Measurements from ENCODE around the gene CFAP74. TPM values are rescaled to one million over a fixed set of nuclear protein-coding genes. Genes with fewer than 3 reads are reported as not detected.

The CFAP74 gene
- total RNA-seq, 1 experiment from 2014 or later, result not detected

DNA sequence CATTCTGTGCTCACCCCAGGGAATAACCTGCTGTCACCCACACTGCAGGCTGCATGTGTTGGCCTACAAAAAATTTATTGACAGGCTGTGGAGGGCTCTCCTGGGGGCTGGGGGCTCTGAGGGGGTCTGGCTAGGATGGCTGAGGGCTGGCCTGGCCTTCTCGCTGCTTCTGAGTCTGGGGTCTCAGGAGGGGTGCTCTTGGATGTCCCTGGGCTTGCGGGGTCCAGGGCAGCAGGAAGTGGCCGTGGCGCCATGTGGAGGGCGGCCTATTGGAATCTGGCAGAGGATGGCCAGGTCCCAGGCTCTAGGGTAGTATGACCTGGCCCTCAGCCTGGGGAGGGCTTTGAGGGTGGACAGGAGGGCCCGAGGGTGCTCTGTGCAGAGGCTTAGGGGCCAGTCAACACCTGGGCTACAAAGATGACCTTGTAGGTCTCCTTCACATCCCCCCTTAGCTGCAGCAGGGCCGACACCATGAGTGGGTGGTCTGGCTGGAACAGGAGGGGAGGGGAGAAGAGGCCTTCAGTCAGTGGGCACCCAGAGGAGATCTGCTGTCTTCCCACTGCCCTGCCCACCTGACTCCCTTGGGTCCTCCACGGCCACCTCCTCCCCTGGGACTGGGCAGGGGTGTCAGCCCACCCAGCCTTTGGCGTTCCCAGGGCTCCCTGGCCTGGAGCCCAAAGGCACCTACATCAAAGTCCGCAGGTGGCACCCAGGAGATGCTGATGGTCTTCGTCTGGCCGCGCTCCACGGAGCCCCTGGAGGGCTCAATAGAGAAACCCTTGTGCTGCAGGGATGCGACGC lies 81.5 kb downstream of the CFAP74 start:
- no peaks in the 10 kb centered on the region for H3K9me3 ChIP-seq (replicated peaks)

DNA sequence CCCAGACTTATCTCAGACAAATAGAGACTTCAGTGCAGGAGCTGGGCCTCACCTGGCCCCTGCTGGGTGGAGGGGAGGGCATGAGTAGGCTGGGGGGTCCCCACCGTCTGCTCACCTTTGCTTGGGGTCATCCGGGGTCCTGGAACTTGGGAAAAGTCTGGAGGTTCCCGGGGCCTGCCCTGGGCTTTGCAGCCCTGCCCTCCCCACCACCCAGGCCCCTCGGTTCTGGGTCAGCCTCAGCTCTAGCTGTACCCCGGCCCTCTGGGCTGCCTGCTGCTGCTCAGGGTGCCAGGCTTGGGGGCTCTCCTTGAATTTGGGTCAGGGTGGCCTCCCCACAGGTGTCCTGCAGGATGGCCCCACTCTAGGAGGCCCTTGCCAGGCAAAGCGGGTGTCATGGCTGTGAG lies 82.1 kb downstream of the CFAP74 start:
- no peaks in the 10 kb centered on the region; the same call in none of the 2 replicates for H3K27me3 ChIP-seq (replicated peaks)
- no peak overlapping the region for H3K4me3 ChIP-seq
- peaks cover 17% of the 10 kb centered on the region for H3K4me1 ChIP-seq (replicated peaks)
- H3K27ac ChIP-seq, result no peak overlapping the region
- DNase-seq (ENCODE audit: low read depth in 1 of 2, low spot score in 2 of 2), result no peak
- H3K36me3 ChIP-seq, result no peaks in the 10 kb centered on the region
- H3K9me3 ChIP-seq (replicated peaks), result no peaks in the 10 kb centered on the region

More for the DNA sequence above, 81.5 kb downstream of the CFAP74 start:
- Histone ChIP-seq H3K4me1 (replicated peaks) (peaks cover 17% of the 10 kb centered on the region), H3K27me3 (replicated peaks) (no peaks in the 10 kb centered on the region; the same call in none of the 2 replicates), H3K36me3 (no peaks in the 10 kb centered on the region), H3K27ac (no peak overlapping the region), H3K4me3 (no peak overlapping the region)
- DNase-seq (ENCODE audit: low read depth in 1 of 2, low spot score in 2 of 2), result no peak

DNA sequence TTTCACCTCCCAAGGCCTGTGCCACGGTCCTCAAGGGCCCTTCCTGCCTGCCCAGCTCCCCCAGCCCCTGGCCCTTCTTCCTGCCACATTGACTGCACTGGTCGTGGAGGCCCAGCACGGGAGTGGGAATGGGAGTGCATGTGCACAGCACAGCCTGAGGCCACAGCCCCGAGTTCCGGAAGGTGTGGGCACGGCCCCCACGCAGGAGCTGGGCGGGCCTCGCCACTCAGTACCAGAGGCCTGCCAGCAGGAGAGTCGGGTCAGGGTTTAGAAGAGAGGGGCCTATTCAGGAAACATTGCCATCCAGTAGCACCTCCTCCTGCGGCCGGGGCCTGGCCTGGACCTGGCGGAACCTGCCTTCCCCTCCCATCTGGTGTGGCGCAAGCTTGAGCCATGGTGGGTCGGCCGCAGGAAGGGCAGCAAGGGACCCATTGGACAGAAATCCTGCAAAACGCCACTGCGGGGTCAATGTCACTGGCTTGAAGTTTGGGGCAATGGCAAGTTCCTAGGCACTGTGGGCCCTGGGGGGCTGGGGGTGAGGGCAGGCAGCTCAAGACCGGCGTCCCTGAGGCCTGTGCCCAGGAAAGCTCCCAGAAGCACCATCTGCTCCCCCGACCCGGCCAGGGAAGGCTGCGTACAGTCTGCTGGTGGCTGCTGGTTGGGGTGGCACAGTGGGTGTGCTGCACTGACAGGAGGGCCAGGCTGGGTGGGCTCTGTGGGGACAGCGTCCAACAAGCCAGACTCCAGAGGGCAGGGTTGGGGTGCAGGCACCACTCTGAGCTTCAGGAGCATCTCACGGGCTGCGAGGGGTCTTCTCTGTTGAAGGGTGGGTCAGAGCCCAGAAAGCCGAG lies 82.8 kb downstream of the CFAP74 start:
- no peak for DNase-seq (ENCODE audit: low read depth in 1 of 2, low spot score in 2 of 2)

DNA sequence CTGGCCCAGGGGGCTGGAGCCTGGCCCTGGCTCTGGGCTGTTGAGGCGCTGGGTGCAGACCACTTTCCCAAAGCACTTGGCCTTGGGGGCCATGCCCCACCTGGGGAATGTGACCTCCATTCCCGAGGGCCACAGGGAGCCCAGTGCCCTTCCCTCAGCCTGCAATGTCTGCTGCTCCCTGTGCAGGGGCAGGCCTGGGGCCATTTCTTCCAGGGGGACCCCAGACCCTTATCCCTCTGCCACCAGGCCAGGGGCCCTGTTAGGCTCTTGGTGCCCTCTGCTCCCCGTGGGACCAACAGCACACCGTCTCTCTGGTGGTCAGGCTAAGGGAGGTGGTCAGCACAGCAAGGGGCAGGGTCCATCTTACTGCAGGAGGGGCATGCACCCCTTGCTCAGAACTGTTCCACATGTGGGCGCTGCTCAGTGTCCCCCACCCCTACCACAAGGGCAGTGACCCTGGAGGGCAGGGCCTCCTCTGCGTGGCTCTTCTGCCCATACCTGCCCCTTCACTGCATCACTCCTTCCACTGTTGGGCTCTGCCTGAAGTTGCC lies 83.5 kb downstream of the CFAP74 start:
- peaks cover 17% of the 10 kb centered on the region for H3K4me1 ChIP-seq (replicated peaks)

More for the DNA sequence above, 82.8 kb downstream of the CFAP74 start:
- Histone ChIP-seq H3K4me1 (replicated peaks) (peaks cover 17% of the 10 kb centered on the region), H3K4me3 (no peak overlapping the region), H3K36me3 (no peaks in the 10 kb centered on the region), H3K27ac (no peak overlapping the region), H3K9me3 (replicated peaks) (no peaks in the 10 kb centered on the region), H3K27me3 (replicated peaks) (no peaks in the 10 kb centered on the region; the same call in 1 of the 2 replicates)

DNA sequence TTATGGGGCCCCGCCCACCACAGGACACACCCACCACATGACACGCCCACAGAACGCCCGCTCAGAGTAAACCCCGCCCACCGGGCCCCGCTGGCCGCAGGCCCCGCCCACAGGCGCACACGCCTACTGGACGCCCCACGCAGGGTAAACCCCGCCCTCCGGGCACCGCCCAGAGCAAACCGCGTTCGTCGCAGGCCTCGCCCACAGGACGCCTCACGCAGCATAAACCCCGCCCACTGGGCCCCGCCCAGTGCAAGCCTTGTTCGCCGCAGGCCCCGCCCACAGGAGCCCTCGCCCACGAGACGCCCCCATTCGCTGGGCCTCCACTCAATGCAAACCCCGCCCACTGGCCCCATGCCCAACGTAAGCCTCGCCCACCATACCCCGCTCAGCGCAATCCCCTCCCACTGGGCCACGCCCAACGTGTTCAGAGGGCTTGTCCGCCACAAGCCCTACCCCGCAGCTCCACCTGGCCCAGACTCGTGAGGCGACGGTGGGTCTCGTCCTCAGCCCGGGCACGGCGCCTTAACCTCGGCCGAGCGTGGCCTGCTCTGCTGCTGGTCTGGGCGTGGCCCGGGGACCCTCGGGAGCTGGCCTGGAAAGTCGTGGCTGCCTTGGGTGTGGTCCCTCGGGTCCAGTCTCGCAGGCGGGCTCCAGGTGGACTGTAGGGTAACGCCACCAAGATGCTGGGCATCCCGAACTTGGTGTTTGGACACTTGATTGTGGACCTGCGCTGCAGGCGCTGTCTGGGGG lies 84.1 kb downstream of the CFAP74 start:
- DNase-seq (ENCODE audit: low read depth in 1 of 2, low spot score in 2 of 2), result peak; percentile 90 to 99
- no peaks in the 10 kb centered on the region for H3K27me3 ChIP-seq (replicated peaks)
- peaks cover 17% of the 10 kb centered on the region for H3K4me1 ChIP-seq (replicated peaks)
- H3K9me3 ChIP-seq (replicated peaks), result no peaks in the 10 kb centered on the region
- no peaks in the 10 kb centered on the region for H3K36me3 ChIP-seq
- no peak overlapping the region for H3K27ac ChIP-seq
- H3K4me3 ChIP-seq, result peak overlapping the region; percentile 40

More for the DNA sequence above, 83.5 kb downstream of the CFAP74 start:
- H3K27ac ChIP-seq, result no peak overlapping the region
- H3K9me3 ChIP-seq (replicated peaks), result no peaks in the 10 kb centered on the region
- no peaks in the 10 kb centered on the region for H3K36me3 ChIP-seq
- no peaks in the 10 kb centered on the region for H3K27me3 ChIP-seq (replicated peaks)
- H3K4me3 ChIP-seq, result no peak overlapping the region
- DNase-seq (ENCODE audit: low read depth in 1 of 2, low spot score in 2 of 2), result no peak

DNA sequence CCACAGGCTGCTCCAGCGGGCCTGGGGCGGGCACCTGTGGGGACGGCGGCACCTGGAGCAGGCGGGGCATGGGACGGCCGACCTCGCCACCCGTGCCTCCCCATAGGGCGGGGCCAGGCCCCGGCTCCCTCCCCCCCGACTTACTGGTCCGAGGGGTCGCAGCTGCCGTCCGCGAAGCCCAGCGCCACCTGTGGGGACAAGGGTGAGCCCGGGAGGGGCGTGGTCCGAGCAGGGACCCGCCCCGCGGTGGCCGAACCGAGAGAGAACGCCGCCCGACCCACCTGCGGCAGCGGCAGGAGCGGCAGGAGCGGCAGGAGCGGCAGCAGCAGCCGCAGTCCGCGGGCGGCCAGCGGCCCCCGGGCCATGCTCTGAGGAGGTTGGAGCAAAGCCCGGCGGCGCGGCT lies 84.7 kb downstream of the CFAP74 start, which contains the start of gene TMEM52:
Gene TMEM52 (minus strand): TSS at position 379 of the 403 bp plus-strand sequence. CDS start 14 bp downstream, at position 365.
- Histone ChIP-seq H3K27me3 (replicated peaks) (no peaks in the 10 kb centered on the region), H3K9me3 (replicated peaks) (no peaks in the 10 kb centered on the region)

DNA sequence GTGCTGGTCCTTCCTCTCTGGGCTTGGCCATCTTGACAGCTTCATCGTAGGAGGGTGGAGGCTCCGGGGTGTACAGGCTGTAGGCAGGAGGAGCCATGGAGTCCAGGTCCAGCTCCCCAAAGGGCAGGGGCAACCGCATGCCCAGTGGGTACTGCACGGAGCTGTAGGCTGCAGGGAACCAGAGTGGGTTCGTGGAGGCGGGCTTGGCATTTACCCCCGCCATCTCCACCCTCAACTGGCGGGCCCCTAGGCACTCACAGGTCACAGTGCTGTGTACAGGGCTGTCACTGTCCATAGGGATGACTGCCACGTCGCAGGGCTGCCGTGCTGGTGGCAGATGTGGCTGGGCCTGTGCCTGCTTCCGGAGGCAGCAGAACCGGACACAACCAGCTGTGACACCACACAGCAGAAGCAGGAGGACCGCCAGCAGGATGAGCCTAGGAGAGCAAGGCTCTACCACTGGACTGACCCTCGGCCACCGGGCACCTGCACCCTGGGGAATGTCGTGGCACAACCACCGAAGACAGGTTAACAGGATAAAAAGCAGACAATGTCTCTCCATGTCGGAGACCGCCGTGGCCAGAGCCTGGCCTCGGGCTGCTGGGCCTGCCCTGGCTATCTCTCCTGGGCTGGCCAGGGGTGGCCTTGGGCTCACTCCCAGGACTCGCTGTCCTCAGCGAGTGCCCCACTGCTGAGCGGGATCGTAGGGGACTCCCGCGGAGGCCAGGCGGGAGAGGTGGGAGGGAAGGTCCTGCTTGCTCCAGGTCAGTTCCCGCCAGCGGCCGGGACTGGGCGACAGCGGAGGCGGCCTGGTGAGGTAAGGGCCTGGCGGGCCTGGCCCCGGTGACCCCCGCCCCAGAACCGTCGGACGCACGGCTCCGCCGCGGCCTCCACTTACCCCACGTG lies 85.3 kb downstream of the CFAP74 start:
- no peaks in the 10 kb centered on the region for H3K27me3 ChIP-seq (replicated peaks)
- H3K9me3 ChIP-seq (replicated peaks), result no peaks in the 10 kb centered on the region
- H3K4me3 ChIP-seq, result peak overlapping the region; percentile 40
- H3K4me1 ChIP-seq (replicated peaks), result peaks cover 17% of the 10 kb centered on the region
- H3K36me3 ChIP-seq, result no peaks in the 10 kb centered on the region
- H3K27ac ChIP-seq, result no peak overlapping the region
- DNase-seq (ENCODE audit: low read depth in 1 of 2, low spot score in 2 of 2), result no peak

More for the DNA sequence above, 84.7 kb downstream of the CFAP74 start, which contains the start of gene TMEM52:
- no peak within 1 kb of the TSS for H3K27ac ChIP-seq
- H3K4me3 ChIP-seq, result peak within 1 kb of the TSS; percentile 40
- DNase-seq (ENCODE audit: low read depth in 1 of 2, low spot score in 2 of 2), result no peak
- peaks cover 17% of the 10 kb centered on the region for H3K4me1 ChIP-seq (replicated peaks)
- H3K36me3 ChIP-seq, result no peaks in the 10 kb centered on the region

DNA sequence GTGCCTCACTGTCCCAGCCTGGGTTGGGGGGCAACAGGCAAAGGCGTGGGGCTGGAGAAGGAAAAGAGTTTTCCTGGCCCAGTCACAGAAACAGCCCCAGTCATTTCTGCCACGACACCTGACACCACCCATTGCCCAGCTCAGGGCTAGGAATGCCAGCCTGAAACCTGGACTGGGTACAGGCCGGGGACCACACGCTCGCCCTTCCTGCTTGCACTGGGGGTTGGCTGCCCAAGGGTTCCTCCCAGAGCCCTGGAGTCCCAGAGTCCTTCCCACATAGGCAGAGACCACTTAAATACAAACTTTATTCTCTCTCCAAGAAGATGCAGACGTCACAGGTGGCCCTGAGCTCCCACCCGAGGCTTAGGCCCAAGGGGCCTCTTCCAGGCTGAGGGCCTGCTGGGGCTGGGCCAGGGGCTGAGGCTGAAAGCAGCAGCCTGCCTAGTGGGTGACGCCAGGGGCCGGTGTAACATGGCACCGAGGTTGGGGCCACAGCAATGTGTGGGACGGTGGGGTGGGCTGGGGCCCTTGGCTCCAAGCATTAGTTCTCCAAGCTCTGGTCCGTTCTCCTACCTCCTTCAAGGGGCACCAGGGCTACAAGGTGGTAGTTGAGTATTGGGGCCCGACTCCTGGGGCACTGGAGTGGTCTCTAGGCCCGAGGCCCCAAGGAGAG lies 86.1 kb downstream of the CFAP74 start:
- Histone ChIP-seq H3K4me1 (replicated peaks) (peaks cover 17% of the 10 kb centered on the region), H3K36me3 (no peaks in the 10 kb centered on the region), H3K27ac (no peak overlapping the region), H3K4me3 (no peak overlapping the region), H3K27me3 (replicated peaks) (no peaks in the 10 kb centered on the region), H3K9me3 (replicated peaks) (no peaks in the 10 kb centered on the region)
- DNase-seq (ENCODE audit: low read depth in 1 of 2, low spot score in 2 of 2), result no peak

DNA sequence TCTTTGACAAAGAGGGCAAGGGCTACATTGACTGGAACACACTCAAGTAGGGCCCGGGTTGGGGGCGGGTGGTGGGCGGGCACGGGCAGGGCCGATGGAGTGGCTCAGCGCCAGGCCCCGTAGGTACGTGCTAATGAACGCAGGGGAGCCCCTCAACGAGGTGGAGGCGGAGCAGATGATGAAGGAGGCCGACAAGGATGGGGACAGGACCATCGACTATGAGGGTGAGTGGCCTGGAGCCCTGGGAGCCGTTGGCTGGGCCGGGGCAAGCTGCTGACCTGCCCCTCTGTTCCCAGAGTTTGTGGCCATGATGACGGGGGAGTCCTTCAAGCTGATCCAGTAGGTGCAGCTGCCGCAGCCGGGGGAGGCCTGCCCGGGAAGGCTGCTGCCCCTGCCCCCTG lies 86.7 kb downstream of the CFAP74 start:
- H3K27me3 ChIP-seq (replicated peaks), result no peaks in the 10 kb centered on the region

DNA sequence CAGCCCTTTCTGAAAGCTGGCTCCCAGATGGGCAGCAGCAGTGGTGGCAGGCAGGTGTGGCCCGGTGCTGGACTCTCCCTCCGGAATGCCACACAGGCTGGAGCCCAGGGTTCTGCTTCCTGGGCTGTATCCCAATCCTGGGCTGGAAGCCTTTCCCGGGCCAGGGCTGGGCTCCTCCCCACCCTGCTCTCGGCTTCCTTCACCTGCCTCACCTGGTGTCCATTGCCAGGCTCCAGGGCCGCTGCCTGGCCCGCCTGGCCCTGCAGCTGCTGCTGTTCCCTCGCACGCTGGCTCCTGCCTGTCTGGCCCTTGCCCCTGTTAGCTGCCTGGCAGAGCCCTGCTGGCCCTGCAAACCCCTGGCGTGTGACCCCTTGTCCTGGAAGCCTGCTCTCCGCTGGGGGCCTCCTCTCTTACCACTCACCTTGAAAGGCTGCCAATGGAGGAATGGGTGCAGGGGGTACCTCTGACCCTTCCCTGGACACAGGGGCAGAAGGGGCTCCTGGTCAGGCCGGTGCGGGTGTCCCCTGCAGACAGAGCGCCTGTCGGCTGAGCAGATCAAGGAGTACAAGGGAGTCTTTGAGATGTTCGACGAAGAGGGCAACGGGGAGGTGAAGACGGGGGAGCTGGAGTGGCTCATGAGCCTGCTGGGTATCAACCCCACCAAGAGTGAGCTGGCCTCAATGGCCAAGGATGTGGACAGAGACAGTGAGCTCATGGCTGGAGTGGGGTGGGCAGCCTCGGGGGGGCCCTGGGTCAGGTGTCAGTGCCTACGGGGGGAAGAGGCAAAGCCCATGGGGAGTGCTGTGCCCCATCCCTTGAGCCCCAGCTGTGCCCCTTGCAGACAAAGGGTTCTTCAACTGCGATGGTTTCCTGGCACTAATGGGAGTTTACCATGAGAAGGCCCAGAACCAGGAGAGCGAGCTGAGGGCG lies 87.4 kb downstream of the CFAP74 start:
- Histone ChIP-seq H3K4me1 (replicated peaks) (peaks cover 17% of the 10 kb centered on the region), H3K4me3 (no peak overlapping the region), H3K9me3 (replicated peaks) (no peaks in the 10 kb centered on the region), H3K27ac (no peak overlapping the region), H3K36me3 (no peaks in the 10 kb centered on the region), H3K27me3 (replicated peaks) (no peaks in the 10 kb centered on the region)
- DNase-seq (ENCODE audit: low read depth in 1 of 2, low spot score in 2 of 2), result no peak

More for the DNA sequence above, 86.7 kb downstream of the CFAP74 start:
- no peak for DNase-seq (ENCODE audit: low read depth in 1 of 2, low spot score in 2 of 2)
- no peak overlapping the region for H3K4me3 ChIP-seq
- H3K36me3 ChIP-seq, result no peaks in the 10 kb centered on the region
- H3K27ac ChIP-seq, result no peak overlapping the region
- H3K9me3 ChIP-seq (replicated peaks), result no peaks in the 10 kb centered on the region
- peaks cover 17% of the 10 kb centered on the region for H3K4me1 ChIP-seq (replicated peaks)

DNA sequence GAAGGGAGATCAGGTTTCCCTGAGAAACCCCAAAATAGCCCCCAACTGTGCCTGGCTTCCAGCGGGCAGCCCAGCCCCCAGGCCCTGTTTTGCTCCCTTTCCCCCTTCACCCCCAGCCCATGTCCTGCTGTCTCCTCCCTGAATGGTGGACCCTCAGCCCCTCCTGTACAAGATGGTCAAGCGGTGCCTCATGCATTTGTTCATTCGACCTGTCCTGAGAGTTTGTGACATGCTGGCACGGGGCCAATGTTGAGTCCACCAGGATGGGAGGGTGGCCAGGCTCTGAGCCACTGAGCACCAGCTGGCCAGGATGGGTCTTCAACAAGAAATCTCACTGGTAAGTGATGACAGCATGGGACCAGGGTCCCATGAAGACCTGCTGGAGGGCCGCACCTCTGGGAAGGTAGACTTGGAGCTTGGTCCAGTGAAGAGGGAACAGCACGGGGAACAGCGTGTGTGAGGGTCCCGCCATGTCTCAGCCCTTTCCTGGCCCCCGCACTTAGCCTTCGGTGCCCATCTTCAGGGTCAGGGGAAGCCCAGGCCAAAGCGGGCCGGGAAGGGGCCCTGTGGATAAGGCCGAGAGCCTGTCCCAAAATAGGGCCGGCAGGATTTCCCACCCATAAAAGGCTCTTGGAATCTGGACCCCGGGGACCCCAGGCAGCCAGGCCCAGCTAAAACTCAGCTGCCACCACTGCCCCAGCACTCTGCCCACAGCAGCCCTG lies 88.5 kb downstream of the CFAP74 start, which contains the start of gene CALML6:
Gene CALML6 (plus strand): TSS at position 290 of the 722 bp plus-strand sequence. CDS start 21 bp downstream, at position 311.
- no peaks in the 10 kb centered on the region for H3K36me3 ChIP-seq
- no peak within 1 kb of the TSS for H3K27ac ChIP-seq
- peaks cover 17% of the 10 kb centered on the region for H3K4me1 ChIP-seq (replicated peaks)
- no peaks in the 10 kb centered on the region for H3K27me3 ChIP-seq (replicated peaks)
- H3K9me3 ChIP-seq (replicated peaks), result no peaks in the 10 kb centered on the region
- no peak within 1 kb of the TSS for H3K4me3 ChIP-seq
- DNase-seq (ENCODE audit: low read depth in 1 of 2, low spot score in 2 of 2), result no peak

Data from SJSA1 (cell line).